ENCODE measurements around the gene ANKS1B. TPM values are rescaled to one million over a fixed set of nuclear protein-coding genes. Genes with fewer than 3 reads are reported as not detected.

ANKS1B gene
- total and polyA plus RNA-seq, 10 of the 15 experiments (the other 5 are each of a cell fraction or from before 2014, with no cell fraction given) = 0.16 to 1.3 (median 0.82) TPM; not detected in 7

DNA sequence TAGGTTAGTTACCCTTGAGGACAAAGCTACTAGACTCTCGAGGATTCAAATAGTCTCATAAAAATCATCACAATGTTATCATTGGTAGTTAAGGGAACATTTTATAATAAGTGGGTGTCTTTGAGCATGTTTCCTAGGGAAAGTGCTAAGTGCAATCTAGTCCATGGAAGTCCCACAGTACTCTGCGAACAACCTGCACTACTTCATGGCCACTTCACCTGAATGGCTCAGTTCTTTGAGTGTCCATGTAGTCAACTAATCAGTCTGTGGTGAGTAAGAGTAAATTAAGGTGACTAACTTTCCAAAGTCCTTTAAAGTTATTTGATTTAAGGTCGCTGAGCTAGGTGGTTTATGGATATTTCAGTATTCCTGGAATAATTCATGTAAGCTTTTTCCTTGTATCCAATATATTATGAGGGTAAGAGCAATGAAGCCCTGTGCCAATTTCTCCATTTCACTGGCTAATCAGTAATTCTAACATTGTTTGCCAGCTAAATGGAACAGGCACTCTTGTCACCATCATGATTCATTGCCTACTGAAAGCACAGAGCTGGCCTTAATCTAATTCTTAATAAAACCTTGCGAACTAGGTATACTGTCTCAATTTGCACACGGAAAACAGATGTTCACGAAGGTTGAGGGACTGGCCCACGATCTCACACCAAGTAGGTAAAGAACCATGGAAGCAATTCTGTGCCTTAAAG, 844.6 kb downstream of the ANKS1B start:
- H2AFZ ChIP-seq (ENCODE audit: control insufficient read depth, low read depth, low read length) = no peak overlapping the region
- TF ChIP-seq ZNF274 (IDR thresholded peaks at IDR 0.05; ENCODE audit: insufficient read depth, insufficient read length) (no peak), STAT3 (IDR thresholded peaks at IDR 0.05; ENCODE audit: low read depth, low read length) (no peak), SMC3 (IDR thresholded peaks at IDR 0.05; ENCODE audit: borderline replicate concordance, low read length) (no peak), SIN3A (IDR thresholded peaks at IDR 0.05; ENCODE audit: low read depth, low read length) (no peak), MTA3 (IDR thresholded peaks at IDR 0.05; ENCODE audit: borderline replicate concordance, low read length) (no peak)
- no peak overlapping the region for H3K4me3 ChIP-seq
- CTCF ChIA-PET = no interaction called here
- H3K36me3 ChIP-seq (ENCODE audit: control insufficient read depth in 2 of 2, insufficient read depth in 2 of 2, low read length in 1 of 2) = no peaks in the 10 kb centered on the region
- intact Hi-C loops (cut with micrococcal nuclease; ENCODE audit: unreplicated experiment) (no loop called here), in situ Hi-C loops (cut with MboI) (no loop called here)
- H3K79me2 ChIP-seq (ENCODE audit: control insufficient read depth, insufficient read depth, low read length) = no peaks in the 10 kb centered on the region
- no peak overlapping the region for H3K9ac ChIP-seq (ENCODE audit: control insufficient read depth, insufficient read depth, low read length)
- H3K4me2 ChIP-seq (ENCODE audit: control insufficient read depth, insufficient read depth) = no peak overlapping the region
- no peak for DNase-seq (ENCODE audit: low read depth, low spot score)
- 21% methylated on average over 7 of the region's 7 CpGs for WGBS (ENCODE audit: insufficient coverage, insufficient replicate concordance, low lambda C conversion rate, missing lambda C conversion rate)
- SMC1A ChIA-PET (ENCODE audit: uncharacterized antibody, unreplicated experiment) = no interaction called here
- RAD21 ChIA-PET (ENCODE audit: unreplicated experiment) = no interaction called here
- no peaks in the 10 kb centered on the region; a peak in 1 of 4 replicates for H3K27me3 ChIP-seq (replicated peaks in 1 of 2; ENCODE audit: control insufficient read depth in 2 of 2, insufficient read depth in 2 of 2, low read length in 1 of 2)
- no peak for ATAC-seq
- POLR2A ChIA-PET = no interaction called here
- no TSS peak for BruUV-seq (replicated peaks)
- no peak for FAIRE-seq
- H3K27ac ChIP-seq (ENCODE audit: control insufficient read depth, insufficient read depth) = no peak overlapping the region
- no peaks in the 10 kb centered on the region for H3K4me1 ChIP-seq (ENCODE audit: control insufficient read depth, insufficient read depth, low read length)
- no peaks in the 10 kb centered on the region for H3K9me3 ChIP-seq (replicated peaks; ENCODE audit: control insufficient read depth, insufficient read depth, low read length)
- H4K20me1 ChIP-seq (ENCODE audit: control insufficient read depth, insufficient read depth) = no peaks in the 10 kb centered on the region

DNA sequence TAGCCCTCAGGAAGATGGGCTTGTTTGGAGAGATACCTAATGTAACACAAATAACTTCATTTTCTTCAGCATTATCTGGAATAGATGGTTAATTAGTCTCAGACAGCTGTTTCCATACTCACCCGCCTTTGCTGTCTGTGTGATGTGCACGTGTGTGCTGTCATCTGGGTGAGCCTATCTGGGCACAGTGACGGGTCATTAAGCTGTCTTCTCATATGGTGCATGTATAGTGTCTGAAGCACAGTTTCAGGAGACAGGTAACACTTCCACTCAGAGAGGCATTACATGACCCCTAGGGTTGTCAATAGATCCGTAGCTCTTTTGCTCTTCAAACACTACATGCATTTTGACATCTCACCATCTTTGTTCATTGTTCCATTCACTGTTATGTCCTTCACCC, 846.3 kb downstream of the ANKS1B start:
- Histone ChIP-seq H3K9me3 (replicated peaks; ENCODE audit: control insufficient read depth, insufficient read depth, low read length) (no peaks in the 10 kb centered on the region), H2AFZ (ENCODE audit: control insufficient read depth, low read depth, low read length) (no peak overlapping the region), H3K27ac (ENCODE audit: control insufficient read depth, insufficient read depth) (no peak overlapping the region), H3K9ac (ENCODE audit: control insufficient read depth, insufficient read depth, low read length) (no peak overlapping the region), H3K4me2 (ENCODE audit: control insufficient read depth, insufficient read depth) (no peak overlapping the region), H3K4me3 (no peak overlapping the region), H3K4me1 (ENCODE audit: control insufficient read depth, insufficient read depth, low read length) (no peaks in the 10 kb centered on the region), H3K36me3 (ENCODE audit: control insufficient read depth in 2 of 2, insufficient read depth in 2 of 2, low read length in 1 of 2) (no peaks in the 10 kb centered on the region), H3K79me2 (ENCODE audit: control insufficient read depth, insufficient read depth, low read length) (no peaks in the 10 kb centered on the region), H4K20me1 (ENCODE audit: control insufficient read depth, insufficient read depth) (no peaks in the 10 kb centered on the region), H3K27me3 (replicated peaks in 1 of 2; ENCODE audit: control insufficient read depth in 2 of 2, insufficient read depth in 2 of 2, low read length in 1 of 2) (no peaks in the 10 kb centered on the region; a peak in 1 of 4 replicates)
- no TSS peak for BruUV-seq (replicated peaks)
- 47% methylated on average over 4 of the region's 4 CpGs for WGBS (ENCODE audit: insufficient coverage, insufficient replicate concordance, low lambda C conversion rate, missing lambda C conversion rate)
- ATAC-seq = no peak
- ChIA-PET CTCF (no interaction called here), POLR2A (no interaction called here), SMC1A (ENCODE audit: uncharacterized antibody, unreplicated experiment) (interaction anchor here (0.7 to 1.0 kb wide), 3 partner anchors 8 to 16 kb away, joined by 3 to 4 read pairs (median 3); no protein-coding TSS in a partner anchor), RAD21 (ENCODE audit: unreplicated experiment) (no interaction called here)
- DNase-seq (ENCODE audit: low read depth, low spot score) = no peak
- no peak for FAIRE-seq
- intact Hi-C loops (cut with micrococcal nuclease; ENCODE audit: unreplicated experiment) (no loop called here), in situ Hi-C loops (cut with MboI) (no loop called here)
- TF ChIP-seq NRF1 (conservative IDR thresholded peaks at IDR 0.05; ENCODE audit: low read depth, low read length) (no peak), SUPT20H (IDR thresholded peaks at IDR 0.05; ENCODE audit: borderline replicate concordance, control insufficient read depth, low read depth, low read length) (no peak), DPF2 (IDR thresholded peaks at IDR 0.05) (no peak), ZNF24 (IDR thresholded peaks at IDR 0.05) (no peak)
- TF ChIP-seq, protein P1, sequence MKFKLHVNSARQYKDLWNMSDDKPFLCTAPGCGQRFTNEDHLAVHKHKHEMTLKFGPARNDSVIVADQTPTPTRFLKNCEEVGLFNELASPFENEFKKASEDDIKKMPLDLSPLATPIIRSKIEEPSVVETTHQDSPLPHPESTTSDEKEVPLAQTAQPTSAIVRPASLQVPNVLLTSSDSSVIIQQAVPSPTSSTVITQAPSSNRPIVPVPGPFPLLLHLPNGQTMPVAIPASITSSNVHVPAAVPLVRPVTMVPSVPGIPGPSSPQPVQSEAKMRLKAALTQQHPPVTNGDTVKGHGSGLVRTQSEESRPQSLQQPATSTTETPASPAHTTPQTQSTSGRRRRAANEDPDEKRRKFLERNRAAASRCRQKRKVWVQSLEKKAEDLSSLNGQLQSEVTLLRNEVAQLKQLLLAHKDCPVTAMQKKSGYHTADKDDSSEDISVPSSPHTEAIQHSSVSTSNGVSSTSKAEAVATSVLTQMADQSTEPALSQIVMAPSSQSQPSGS (IDR thresholded peaks at IDR 0.05; ENCODE audit: low read length) = no peak
